Endothelial cell of umbilical vein (primary cell): ENCODE results near the gene RRP8. TPM values are rescaled to one million over a fixed set of nuclear protein-coding genes. Genes with fewer than 3 reads are reported as not detected.

Source experiments
- BruUV-seq: library from RNA; stranded (reverse); fragments of 400-500 nt; replicated peaks from 2 replicates; lab custom pipeline; 2021; lab: Mats Ljungman, UMichigan
- CTCF ChIA-PET: fragments of 300-600, 350-600 bp; sonication (Branson Sonifier 250); formaldehyde crosslinking; loops from one replicate; lab custom pipeline; 2021; ENCODE audit warnings: antibody characterized with exemption, inconsistent platforms; lab: Charles Lee
- POLR2A ChIA-PET: fragments of 300-600, 350-600 bp; sonication (Branson Sonifier 250); formaldehyde crosslinking; loops from one replicate; lab custom pipeline; 2021; ENCODE audit warnings: antibody characterized with exemption, inconsistent platforms; lab: Charles Lee
- DNase-seq: peaks from one replicate; pipeline ENCODE4 v3.0.0-alpha.2; 2011; ENCODE audit warnings: low read depth, low spot score
- FAIRE-seq: peaks from 2 replicates; lab custom pipeline; 2011; peaks lifted over from hg19 to GRCh38; lab: Jason Lieb, UNC
- H2AFZ ChIP-seq: 2 replicates; pipeline ENCODE4 v1.6.0; 2012; ENCODE audit warnings: low read depth, low read length, control low read depth, inconsistent platforms
- H3K27ac ChIP-seq: 2 replicates; pipeline ENCODE4 v1.5.1; 2011; ENCODE audit warnings: low read depth, mild to moderate bottlenecking, control low read depth, low read length, moderate library complexity; ENCODE audit not compliant: insufficient read depth
- H3K27me3 ChIP-seq, 2 experiments: 2 replicates each; pipeline versions ENCODE4 v1.6.0 to v1.6.1; 2011; ENCODE audit warnings: low read length in 2 of 2, mixed read lengths in 1 of 2; ENCODE audit not compliant: control insufficient read depth in 2 of 2, insufficient read depth in 2 of 2
- H3K36me3 ChIP-seq, 2 experiments: 2 replicates in 1 of 2; 3 replicates in 1 of 2; pipeline ENCODE4 v1.5.1; 2011; ENCODE audit warnings: low read length in 2 of 2, mild to moderate bottlenecking in 1 of 2, moderate library complexity in 1 of 2; ENCODE audit not compliant: control insufficient read depth in 2 of 2, insufficient read depth in 2 of 2; ENCODE audit errors: extremely low read depth in 1 of 2
- H3K4me1 ChIP-seq: 3 replicates; pipeline ENCODE4 v1.5.1; 2011; ENCODE audit warnings: mild to moderate bottlenecking, low read length; ENCODE audit not compliant: control insufficient read depth, insufficient read depth; ENCODE audit errors: extremely low read depth
- H3K4me2 ChIP-seq: 2 replicates; pipeline ENCODE4 v1.6.1; 2011; ENCODE audit warnings: low read length, control low read depth, mixed read lengths; ENCODE audit not compliant: insufficient read depth
- H3K4me3 ChIP-seq, 3 experiments: fragments of 200-600 bp in 1 of 3; sonication (generic), shearing (Covaris generic) in 1 of 3; replicated peaks in 1 of 3; 2 replicates each; pipeline ENCODE4 v1.5.1; 2011 to 2016; ENCODE audit warnings: control low read depth in 3 of 3, low read length in 3 of 3, mild to moderate bottlenecking in 2 of 3, inconsistent platforms in 1 of 3, low read depth in 1 of 3, moderate library complexity in 1 of 3; ENCODE audit not compliant: insufficient read depth in 1 of 3
- H3K79me2 ChIP-seq: 2 replicates; pipeline ENCODE4 v1.6.0; 2012; ENCODE audit warnings: low read length, inconsistent platforms; ENCODE audit not compliant: control insufficient read depth, insufficient read depth
- H3K9ac ChIP-seq: replicated peaks from 2 replicates; pipeline ENCODE3; 2011; ENCODE audit warnings: low read length, control low read depth; ENCODE audit not compliant: insufficient read depth; ENCODE audit errors: extremely low read depth
- H3K9me1 ChIP-seq: replicated peaks from 3 replicates; pipeline ENCODE4 v1.6.0; 2011; ENCODE audit warnings: mild to moderate bottlenecking, low read length; ENCODE audit not compliant: control insufficient read depth, insufficient read depth; ENCODE audit errors: extremely low read depth
- H3K9me3 ChIP-seq: replicated peaks from 2 replicates; pipeline ENCODE4 v1.5.1; 2012; ENCODE audit warnings: low read length, inconsistent platforms; ENCODE audit not compliant: control insufficient read depth, insufficient read depth
- H4K20me1 ChIP-seq: replicated peaks from 2 replicates; pipeline ENCODE3; 2011; ENCODE audit warnings: mild to moderate bottlenecking, low read length; ENCODE audit not compliant: control insufficient read depth, insufficient read depth; ENCODE audit errors: extremely low read depth
- CTCF ChIP-seq, 2 donors: IDR thresholded peaks; 1 replicate in 1 of 2; 2 replicates in 1 of 2; pipeline ENCODE4 v1.5.1; 2011; ENCODE audit warnings: low read length in 2 of 2, mild to moderate bottlenecking in 2 of 2, moderate library complexity in 2 of 2, control low read depth in 1 of 2, inconsistent platforms in 1 of 2, low read depth in 1 of 2; ENCODE audit not compliant: insufficient read depth in 1 of 2; ENCODE audit errors: extremely low read depth in 1 of 2
- GATA2 ChIP-seq: IDR thresholded peaks from 2 replicates; pipeline ENCODE4 v1.7.0; 2011; ENCODE audit warnings: low read depth, mild to moderate bottlenecking, moderate library complexity, mixed read lengths, low read length; ENCODE audit not compliant: insufficient read length, insufficient read depth
- JUN ChIP-seq: IDR thresholded peaks from 2 replicates; pipeline ENCODE4 v1.6.1; 2011; ENCODE audit warnings: borderline replicate concordance, low read depth; ENCODE audit not compliant: insufficient read length, insufficient read depth
- MYC ChIP-seq: IDR thresholded peaks from one replicate; pipeline ENCODE4 v1.6.1; 2011; ENCODE audit warnings: mild to moderate bottlenecking, low read depth, low read length
- POLR2A ChIP-seq: IDR thresholded peaks from 2 replicates; pipeline ENCODE4 v1.6.1; 2012; ENCODE audit warnings: low read depth, mild to moderate bottlenecking, control low read depth, low read length
- POLR2AphosphoS5 ChIP-seq: IDR thresholded peaks from 2 replicates; pipeline ENCODE4 v1.6.1; 2012; ENCODE audit warnings: low read depth, mild to moderate bottlenecking, control low read depth, low read length, moderate library complexity; ENCODE audit not compliant: insufficient read depth
- dilution Hi-C: fragments of 300-500 bp; cut with MboI; formaldehyde crosslinking; loops from one replicate; pipeline ENCODE4 v1.15.0; 2019; ENCODE audit warnings: low sequenced_read_pairs; ENCODE audit not compliant: extremely low pct_ligation_motif_present
- intact Hi-C: fragments of 100-400 bp; cut with micrococcal nuclease; formaldehyde crosslinking; loops from one replicate; pipeline ENCODE4 v1.10.0; 2022
- polyA plus RNA-seq, 4 experiments: library from polyadenylated mRNA; depleted of rRNA in 3 of 4; stranded (reverse) in 3 of 4; unstranded in 1 of 4; fragments of >200 nt; gene quantifications; 2 replicates each; pipeline versions ENCODE4 v1.2.1 to v1.2.3, GENCODE V29; 2011 to 2012; ENCODE audit warnings: missing spikeins in 1 of 4
- total RNA-seq: library from RNA; stranded (reverse); gene quantifications from 2 replicates; pipeline ENCODE4 v1.2.3, GENCODE V29; 2021

The RRP8 gene
- total and polyA plus RNA-seq, 2 donors (not counting 3 experiments of a cell fraction or from before 2014, with no cell fraction given) = 6.4 to 19.4 TPM

- H2AFZ ChIP-seq = no peak overlapping the region
- no peaks in the 10 kb centered on the region for H3K9me1 ChIP-seq
- H3K27me3 ChIP-seq = no peaks in the 10 kb centered on the region
- intact Hi-C loops = no loop called here
- BruUV-seq = no TSS peak
- ChIA-PET CTCF (interaction anchor here (0.9 to 1.0 kb wide), 3 partner anchors 10 to 42 kb away, joined by 3 to 5 read pairs (median 4); partner anchors contain the start of gene MRPL17), POLR2A (no interaction called here)
- H3K4me3 ChIP-seq = no peak overlapping the region
- no peak overlapping the region for H3K9ac ChIP-seq
- no peak overlapping the region for H3K27ac ChIP-seq
- peaks cover 38% of the 10 kb centered on the region for H3K4me1 ChIP-seq
- dilution Hi-C loops = no loop called here
- H3K36me3 ChIP-seq = peaks cover 0 to 17% of the 10 kb centered on the region in 2 experiments
- peaks cover 5% of the 10 kb centered on the region for H3K79me2 ChIP-seq
- TF ChIP-seq POLR2A (no peak), GATA2 (no peak)
- H3K9me3 ChIP-seq = no peaks in the 10 kb centered on the region
- DNase-seq = no peak
- FAIRE-seq = no peak
- no peak overlapping the region for H3K4me2 ChIP-seq
- no peaks in the 10 kb centered on the region for H4K20me1 ChIP-seq
Measured at GRCh38 chr11:6640985-6641701, 37.7 kb upstream of the RRP8 start.

GRCh38 chr11:6640036-6640984, 36.9 kb upstream of the RRP8 start:
- DNase-seq (no peak), FAIRE-seq (no peak)
- Histone ChIP-seq H3K9ac (no peak overlapping the region), H3K4me2 (no peak overlapping the region), H3K27ac (no peak overlapping the region), H4K20me1 (no peaks in the 10 kb centered on the region), H3K4me3 (no peak overlapping the region), H3K79me2 (peaks cover 5% of the 10 kb centered on the region), H3K27me3 (no peaks in the 10 kb centered on the region), H3K4me1 (peaks cover 38% of the 10 kb centered on the region), H3K9me3 (no peaks in the 10 kb centered on the region), H3K9me1 (no peaks in the 10 kb centered on the region), H2AFZ (no peak overlapping the region), H3K36me3 (peaks cover 0 to 17% of the 10 kb centered on the region in 2 experiments)
- TF ChIP-seq CTCF (IDR thresholded peaks at IDR 0.05; ENCODE audit: extremely low read depth in 1 of 2, insufficient read depth in 1 of 2, low read depth in 1 of 2, low read length in 2 of 2) (no peak), POLR2AphosphoS5 (no peak), JUN (no peak), MYC (no peak)
- ChIA-PET CTCF (interaction anchor here (0.9 to 1.0 kb wide), 2 partner anchors 9 to 43 kb away, joined by 3 to 4 read pairs; partner anchors contain the start of gene MRPL17), POLR2A (no interaction called here)
- dilution Hi-C loops (no loop called here), intact Hi-C loops (no loop called here)
- BruUV-seq = TSS peak; percentile 61
